CD4-positive, alpha-beta T cell (primary cell): Measurements from ENCODE around the gene EEPD1. TPM values are rescaled to one million over a fixed set of nuclear protein-coding genes. Genes with fewer than 3 reads are reported as not detected.

Experiments
- ATAC-seq: fragments of 200-7000 bp; cut with Tn5 transposase; one replicate; pipeline ENCODE4 v1.10.0; 2022; ENCODE audit warnings: mild to moderate bottlenecking; ENCODE audit not compliant: poor library complexity
- CTCF ChIA-PET: fragments of 350-600 bp; sonication (Branson Sonifier 250); formaldehyde crosslinking; loops from one replicate; lab custom pipeline; 2021; ENCODE audit warnings: antibody characterized with exemption, inconsistent platforms; lab: Charles Lee
- POLR2A ChIA-PET: fragments of 350-600 bp; sonication (Branson Sonifier 250); formaldehyde crosslinking; loops from one replicate; lab custom pipeline; 2021; ENCODE audit warnings: antibody characterized with exemption, inconsistent platforms; lab: Charles Lee
- DNase-seq, 14 experiments: peaks; one replicate each; pipeline ENCODE4 v3.0.0-alpha.2; 2013 to 2020; ENCODE audit warnings: mixed read lengths in 2 of 14
- H3K27ac ChIP-seq, 2 donors: one replicate each; pipeline versions ENCODE4 v1.5.1 to v1.7.0; 2013; ENCODE audit warnings: low read length in 2 of 2, low read depth in 1 of 2, mild to moderate bottlenecking in 1 of 2
- H3K27me3 ChIP-seq, 2 experiments: 1 replicate in 1 of 2; 2 replicates in 1 of 2; pipeline versions ENCODE4 v1.6.1 to v1.7.0; 2013; ENCODE audit warnings: low read length in 2 of 2, control low read depth in 1 of 2, mild to moderate bottlenecking in 1 of 2, moderate library complexity in 1 of 2; ENCODE audit not compliant: insufficient read depth in 2 of 2, control insufficient read depth in 1 of 2
- H3K36me3 ChIP-seq: one replicate; pipeline ENCODE4 v1.6.1; 2013; ENCODE audit warnings: low read length, control low read depth; ENCODE audit not compliant: insufficient read depth
- H3K4me1 ChIP-seq: one replicate; pipeline ENCODE4 v1.6.1; 2013; ENCODE audit warnings: low read length, control low read depth; ENCODE audit not compliant: insufficient read depth
- H3K4me3 ChIP-seq: one replicate; pipeline ENCODE4 v1.5.1; 2013; ENCODE audit warnings: mild to moderate bottlenecking, low read length, moderate library complexity
- H3K9me3 ChIP-seq, 2 experiments: 1 replicate in 1 of 2; 2 replicates in 1 of 2; pipeline versions ENCODE4 v1.6.1 to v1.7.0; 2013; ENCODE audit warnings: low read length in 2 of 2, mild to moderate bottlenecking in 2 of 2, control low read depth in 1 of 2, moderate library complexity in 1 of 2; ENCODE audit not compliant: control insufficient read depth in 1 of 2, insufficient read depth in 1 of 2
- H3K27ac Mint-ChIP-seq: one replicate; pipeline ENCODE4 v1.8.0; 2020; ENCODE audit warnings: mixed read lengths
- H3K27me3 Mint-ChIP-seq: one replicate; pipeline ENCODE4 v1.8.0; 2021; ENCODE audit warnings: mixed read lengths
- H3K36me3 Mint-ChIP-seq: one replicate; pipeline ENCODE4 v1.8.0; 2021; ENCODE audit warnings: low read depth, mixed read lengths
- H3K4me1 Mint-ChIP-seq: one replicate; pipeline ENCODE4 v1.8.0; 2021; ENCODE audit warnings: low read depth, mixed read lengths
- H3K4me3 Mint-ChIP-seq: one replicate; pipeline ENCODE4 v1.8.0; 2020; ENCODE audit warnings: mild to moderate bottlenecking, mixed read lengths
- H3K9me3 Mint-ChIP-seq: one replicate; pipeline ENCODE4 v1.8.0; 2020; ENCODE audit warnings: mixed read lengths
- intact Hi-C, 2 experiments: fragments of 100-400 bp; cut with DNase I in 1 of 2; cut with micrococcal nuclease in 1 of 2; formaldehyde crosslinking; loops; one replicate each; pipeline versions ENCODE4 v1.15.1 to v1.9.0; 2023 to 2025; cut with DNase I, micrococcal nuclease
- total RNA-seq, 174 experiments: library from RNA in 2 of 174; stranded (reverse) in 2 of 174; gene quantifications; one replicate each; pipeline ENCODE4 v1.2.3 and lab custom pipeline; 2021 to 2026
- TF ChIP-seq, protein P1 (sequence below): fragments of 200-600 bp; IDR thresholded peaks from one replicate; pipeline ENCODE4 v1.8.0; 2022; ENCODE audit warnings: antibody characterized with exemption, mild to moderate bottlenecking

The EEPD1 gene
- total RNA-seq, 2 experiments from 2014 or later = 4.4 to 4.6 TPM

DNA sequence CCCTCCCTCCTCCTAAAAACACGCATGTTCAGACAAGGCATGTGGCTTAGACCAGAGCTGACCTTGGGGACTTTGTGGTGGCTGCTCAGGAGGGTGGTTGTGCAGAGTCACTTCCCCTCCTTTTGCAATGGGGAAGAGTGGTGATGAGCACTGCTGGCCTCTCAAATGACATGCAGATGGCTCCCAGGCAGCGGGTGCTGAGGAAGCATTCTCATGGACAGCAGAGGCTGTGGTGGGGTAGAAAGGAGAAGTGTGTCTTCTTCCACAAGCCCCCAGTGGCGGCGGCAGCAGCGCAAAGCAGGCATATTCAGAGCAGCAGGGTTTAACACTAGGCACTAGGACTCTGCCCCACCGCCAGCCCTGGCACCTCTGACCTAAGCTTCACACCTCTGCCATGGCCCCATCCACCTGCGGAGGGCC is 130.7 kb downstream of the EEPD1 start:
- TF ChIP-seq, protein P1, sequence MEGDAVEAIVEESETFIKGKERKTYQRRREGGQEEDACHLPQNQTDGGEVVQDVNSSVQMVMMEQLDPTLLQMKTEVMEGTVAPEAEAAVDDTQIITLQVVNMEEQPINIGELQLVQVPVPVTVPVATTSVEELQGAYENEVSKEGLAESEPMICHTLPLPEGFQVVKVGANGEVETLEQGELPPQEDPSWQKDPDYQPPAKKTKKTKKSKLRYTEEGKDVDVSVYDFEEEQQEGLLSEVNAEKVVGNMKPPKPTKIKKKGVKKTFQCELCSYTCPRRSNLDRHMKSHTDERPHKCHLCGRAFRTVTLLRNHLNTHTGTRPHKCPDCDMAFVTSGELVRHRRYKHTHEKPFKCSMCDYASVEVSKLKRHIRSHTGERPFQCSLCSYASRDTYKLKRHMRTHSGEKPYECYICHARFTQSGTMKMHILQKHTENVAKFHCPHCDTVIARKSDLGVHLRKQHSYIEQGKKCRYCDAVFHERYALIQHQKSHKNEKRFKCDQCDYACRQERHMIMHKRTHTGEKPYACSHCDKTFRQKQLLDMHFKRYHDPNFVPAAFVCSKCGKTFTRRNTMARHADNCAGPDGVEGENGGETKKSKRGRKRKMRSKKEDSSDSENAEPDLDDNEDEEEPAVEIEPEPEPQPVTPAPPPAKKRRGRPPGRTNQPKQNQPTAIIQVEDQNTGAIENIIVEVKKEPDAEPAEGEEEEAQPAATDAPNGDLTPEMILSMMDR = no peak
- H3K27ac ChIP-seq = peak overlapping the region in 1 of 2 donors; percentile 35
- H3K4me1 ChIP-seq = peaks cover 86% of the 10 kb centered on the region
- H3K27ac Mint-ChIP-seq = peak overlapping the region; percentile 62
- DNase-seq = peak in 4 of 14 experiments; percentile 19 to 79 (median 58)
- H3K27me3 Mint-ChIP-seq = no peaks in the 10 kb centered on the region
- no peaks in the 10 kb centered on the region for H3K36me3 ChIP-seq
- H3K4me3 Mint-ChIP-seq = peak overlapping the region; percentile 28
- intact Hi-C loops = loop anchor here in 1 of 2 experiments (10.0 kb wide), 1 partner anchor 129 kb away; the partner anchor contains the start of gene EEPD1
- H3K4me3 ChIP-seq = no peak overlapping the region
- no peak for ATAC-seq
- H3K9me3 Mint-ChIP-seq = no peaks in the 10 kb centered on the region
- no peaks in the 10 kb centered on the region for H3K27me3 ChIP-seq
- peaks cover 80% of the 10 kb centered on the region for H3K4me1 Mint-ChIP-seq
- ChIA-PET POLR2A (interaction anchor here (0.8 to 1.5 kb wide), 2 partner anchors 8 to 483 kb away, joined by 3 to 5 read pairs; partner anchors contain the start of gene SEPTIN7), CTCF (no interaction called here)
- H3K36me3 Mint-ChIP-seq = no peaks in the 10 kb centered on the region
- no peaks in the 10 kb centered on the region for H3K9me3 ChIP-seq

DNA sequence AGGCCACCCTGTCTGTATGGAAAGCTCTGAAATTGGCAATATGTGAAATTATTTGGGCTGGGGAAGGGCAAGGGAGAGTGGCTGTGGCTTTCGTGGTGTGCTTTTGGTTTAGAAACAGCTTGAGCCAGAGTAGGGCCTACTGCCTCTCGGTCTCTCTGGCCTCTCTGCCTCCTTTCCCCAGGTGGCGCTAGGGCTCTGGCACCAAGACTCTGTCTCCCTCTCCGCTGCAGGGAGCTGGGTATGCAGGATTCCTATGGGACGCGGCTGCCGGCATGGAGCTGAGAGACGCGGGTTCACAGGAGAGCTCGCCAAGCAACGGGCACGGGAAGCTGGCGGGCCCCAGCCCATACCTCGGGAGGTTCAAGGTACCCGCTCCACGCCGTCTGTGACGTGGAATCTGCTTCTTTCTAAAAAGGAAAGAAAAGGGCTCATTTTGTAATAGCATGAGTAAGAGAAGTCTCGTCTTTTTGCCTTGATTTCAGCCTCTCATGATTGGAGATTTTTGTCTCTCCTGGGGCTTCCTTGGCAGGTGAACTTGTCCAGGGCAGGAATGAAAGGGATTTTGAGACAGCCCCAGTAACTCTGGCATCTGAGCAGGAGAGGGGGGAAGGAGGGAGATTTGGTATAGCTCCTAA is 131.5 kb downstream of the EEPD1 start:
- no peaks in the 10 kb centered on the region for H3K36me3 Mint-ChIP-seq

DNA sequence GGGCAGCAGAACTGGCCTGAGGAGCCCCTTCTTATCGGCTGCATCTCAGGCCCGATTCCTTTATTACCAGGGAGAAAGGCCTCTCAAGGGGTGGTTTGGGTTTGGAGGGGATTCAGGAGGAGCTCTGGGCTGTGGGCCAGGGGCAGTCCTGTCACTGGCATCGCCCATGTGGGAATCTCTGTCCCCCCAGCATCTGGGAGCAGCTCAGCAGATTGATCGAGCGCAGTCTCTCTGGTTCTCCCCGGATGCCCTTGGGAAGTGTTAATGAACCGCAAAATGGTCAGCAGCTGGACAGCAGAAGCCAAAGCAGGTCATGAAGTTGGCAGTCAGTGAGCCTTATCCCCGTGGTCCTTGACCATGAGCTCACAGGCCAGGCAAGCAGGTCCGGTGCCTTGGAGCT is 132.2 kb downstream of the EEPD1 start:
- TF ChIP-seq, protein P1 = no peak
- ATAC-seq (no peak), DNase-seq (no peak)
- peak overlapping the region in 1 of 2 donors; percentile 63 for H3K27ac ChIP-seq
- no peaks in the 10 kb centered on the region for H3K36me3 ChIP-seq
- no peaks in the 10 kb centered on the region for H3K9me3 ChIP-seq
- H3K36me3 Mint-ChIP-seq = no peaks in the 10 kb centered on the region
- H3K4me1 ChIP-seq = peaks cover 83% of the 10 kb centered on the region
- intact Hi-C loops = loop anchor here (5.0 to 10.0 kb wide), 3 partner anchors 78 to 588 kb away; partner anchors contain the start of genes EEPD1 (in 1 of the 2) and HERPUD2 (in 1 of the 2)
- H3K27ac Mint-ChIP-seq = peak overlapping the region; percentile 97
- no peaks in the 10 kb centered on the region for H3K27me3 ChIP-seq
- H3K4me3 ChIP-seq = no peak overlapping the region
- H3K4me1 Mint-ChIP-seq = peaks cover 84% of the 10 kb centered on the region
- no peaks in the 10 kb centered on the region for H3K9me3 Mint-ChIP-seq
- ChIA-PET POLR2A (interaction anchor here (0.8 to 1.5 kb wide), 3 partner anchors 10 to 75 kb away, joined by 3 to 5 read pairs (median 3); no protein-coding TSS in a partner anchor), CTCF (interaction anchor here (0.9 to 6.1 kb wide), 2 partner anchors 37 to 300 kb away, joined by 4 to 37 read pairs; no protein-coding TSS in a partner anchor)
- H3K27me3 Mint-ChIP-seq = no peaks in the 10 kb centered on the region
- H3K4me3 Mint-ChIP-seq = no peak overlapping the region

More for the DNA sequence above, 131.5 kb downstream of the EEPD1 start:
- H3K36me3 ChIP-seq = no peaks in the 10 kb centered on the region
- ATAC-seq (no peak), DNase-seq (peak in 1 of 14 experiments; percentile 27)
- no peaks in the 10 kb centered on the region for H3K9me3 Mint-ChIP-seq
- intact Hi-C loops = loop anchor here (5.0 to 10.0 kb wide), 3 partner anchors 77 to 587 kb away; partner anchors contain the start of genes EEPD1 (in 1 of the 2) and HERPUD2 (in 1 of the 2)
- H3K27ac Mint-ChIP-seq = peak overlapping the region; percentile 62
- H3K27me3 ChIP-seq = no peaks in the 10 kb centered on the region
- peaks cover 84% of the 10 kb centered on the region for H3K4me1 Mint-ChIP-seq
- TF ChIP-seq, protein P1 = no peak
- CTCF ChIA-PET = interaction anchor here (0.9 kb wide), 1 partner anchor 36 kb away, joined by 4 read pairs; no protein-coding TSS in a partner anchor
- H3K4me3 ChIP-seq = no peak overlapping the region
- peaks cover 84% of the 10 kb centered on the region for H3K4me1 ChIP-seq
- H3K27me3 Mint-ChIP-seq = no peaks in the 10 kb centered on the region
- POLR2A ChIA-PET = interaction anchor here (0.9 to 1.5 kb wide), 2 partner anchors 9 to 74 kb away, joined by 3 to 5 read pairs; no protein-coding TSS in a partner anchor
- H3K9me3 ChIP-seq = no peaks in the 10 kb centered on the region
- no peak overlapping the region for H3K4me3 Mint-ChIP-seq
- peak overlapping the region in 1 of 2 donors; percentile 63 for H3K27ac ChIP-seq
